Measurements from ENCODE around the gene ANAPC4.

Gene ANAPC4

DNA sequence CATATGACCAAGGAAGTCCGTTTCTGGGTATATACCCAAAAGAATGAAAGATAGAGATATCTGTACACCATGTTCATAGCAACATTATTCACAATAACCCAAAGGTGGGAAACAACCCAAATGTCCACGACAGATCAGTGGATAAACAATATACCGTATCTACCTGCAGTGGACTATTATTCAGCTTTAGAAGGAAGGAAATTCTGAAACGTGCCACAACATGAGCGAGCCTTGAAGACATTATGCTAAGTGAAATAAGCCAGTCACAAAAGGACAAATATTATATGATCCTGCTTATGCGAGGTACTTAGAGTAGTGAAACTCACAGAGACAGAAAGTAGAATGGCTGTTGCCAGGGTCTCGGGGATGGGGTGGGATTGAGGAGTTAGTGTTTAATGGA lies 75.0 kb downstream of the ANAPC4 start:
- Mint-ChIP-seq H3K9me3 (no peaks in the 10 kb centered on the region), H3K27me3 (peaks cover under 1 to 9% of the 10 kb centered on the region in 2 donors), H3K4me1 (no peaks in the 10 kb centered on the region), H3K36me3 (no peaks in the 10 kb centered on the region), H3K27ac (no peak overlapping the region), H3K4me3 (no peak overlapping the region)
- ATAC-seq (replicated peaks) = no peak
- DNase-seq = no peak

- Mint-ChIP-seq H3K4me1 (no peaks in the 10 kb centered on the region), H3K27ac (no peak overlapping the region)
Observed at GRCh38 chr4:25454476-25454875, 77.4 kb downstream of the ANAPC4 start.

GRCh38 chr4:25457053-25457715 lies 80.1 kb downstream of the ANAPC4 start:
- Mint-ChIP-seq H3K27ac (no peak overlapping the region), H3K27me3 (peaks cover 4 to 6% of the 10 kb centered on the region in 2 donors), H3K36me3 (no peaks in the 10 kb centered on the region), H3K9me3 (no peaks in the 10 kb centered on the region), H3K4me3 (no peak overlapping the region), H3K4me1 (no peaks in the 10 kb centered on the region)
- DNase-seq (no peak), ATAC-seq (replicated peaks) (no peak)

More at GRCh38 chr4:25454476-25454875, 77.4 kb downstream of the ANAPC4 start:
- DNase-seq (no peak), ATAC-seq (replicated peaks) (no peak)
- Mint-ChIP-seq H3K27me3 (peaks cover 4 to 13% of the 10 kb centered on the region in 2 donors), H3K36me3 (no peaks in the 10 kb centered on the region), H3K4me3 (no peak overlapping the region), H3K9me3 (no peaks in the 10 kb centered on the region)

GRCh38 chr4:25466966-25467697 lies 90.1 kb downstream of the ANAPC4 start:
- no peak for DNase-seq
- Mint-ChIP-seq H3K27me3 (no peaks in the 10 kb centered on the region), H3K9me3 (peaks cover 3% of the 10 kb centered on the region in 2 donors), H3K27ac (no peak overlapping the region), H3K4me1 (no peaks in the 10 kb centered on the region), H3K36me3 (no peaks in the 10 kb centered on the region), H3K4me3 (no peak overlapping the region)
- ATAC-seq (replicated peaks) = no peak

DNA sequence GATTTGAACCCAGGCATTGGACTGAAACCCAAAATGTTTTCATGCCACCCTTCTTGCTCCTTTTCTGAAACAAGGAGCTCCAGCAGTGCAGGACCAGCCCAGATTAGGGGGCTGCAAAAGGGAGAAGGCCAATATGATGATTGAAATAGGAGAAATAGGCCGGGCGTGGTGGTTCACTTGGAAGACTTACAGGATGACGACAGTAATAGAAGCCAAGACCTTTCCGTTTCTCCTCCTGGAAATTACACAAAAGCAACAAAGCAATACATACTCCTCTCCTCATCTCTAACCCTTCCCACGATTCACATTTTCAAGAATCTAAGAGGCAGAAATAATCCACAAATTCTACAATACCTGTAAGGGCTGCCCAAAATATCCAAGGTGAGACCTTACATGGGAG lies 90.8 kb downstream of the ANAPC4 start:
- no peaks in the 10 kb centered on the region for H3K36me3 Mint-ChIP-seq
- no peak overlapping the region for H3K27ac Mint-ChIP-seq
- DNase-seq = no peak
- no peak overlapping the region for H3K4me3 Mint-ChIP-seq
- no peak for ATAC-seq (replicated peaks)
- H3K9me3 Mint-ChIP-seq = peaks cover 3% of the 10 kb centered on the region in 2 donors
- H3K4me1 Mint-ChIP-seq = no peaks in the 10 kb centered on the region
- H3K27me3 Mint-ChIP-seq = no peaks in the 10 kb centered on the region

Measured in stimulated activated naive B cell treated with anti-CD40 and anti-IgM and Interleukin-4, amounts not matched to agents 10 μg/mL and 1 μg/mL and 100 μg/mL, for 72 hours (primary cell).